WTC11 (cell line): ENCODE measurements around the gene RAMP1. TPM values are rescaled to one million over a fixed set of nuclear protein-coding genes. Genes with fewer than 3 reads are reported as not detected.

ENCODE experiments used
- ATAC-seq: fragments of 200-7000 bp; cut with Tn5 transposase; 2 replicates; pipeline ENCODE4 v1.10.0; 2021; ENCODE audit warnings: mild to moderate bottlenecking, moderate library complexity
- CTCF ChIA-PET: fragments of 300-600 bp; sonication (Branson Sonifier 250); formaldehyde crosslinking; loops from one replicate; lab custom pipeline; 2021; ENCODE audit warnings: antibody characterized with exemption; lab: Charles Lee
- POLR2A ChIA-PET: fragments of 350-600 bp; sonication (Branson Sonifier 250); formaldehyde crosslinking; loops from one replicate; lab custom pipeline; 2021; ENCODE audit warnings: antibody characterized with exemption; lab: Charles Lee
- DNase-seq: peaks from one replicate; pipeline ENCODE4 v3.0.0; 2021; ENCODE audit warnings: low spot score
- H3K27ac Mint-ChIP-seq: 2 replicates; pipeline ENCODE4 v1.8.0; 2021; ENCODE audit warnings: mixed read lengths
- H3K27me3 Mint-ChIP-seq: 2 replicates; pipeline ENCODE4 v1.8.0; 2021; ENCODE audit warnings: low read depth, mild to moderate bottlenecking, moderate library complexity, mixed read lengths
- H3K36me3 Mint-ChIP-seq: 2 replicates; pipeline ENCODE4 v1.8.0; 2021; ENCODE audit warnings: mixed read lengths
- H3K4me1 Mint-ChIP-seq: 2 replicates; pipeline ENCODE4 v1.8.0; 2022; ENCODE audit warnings: mixed read lengths
- H3K4me3 Mint-ChIP-seq: 2 replicates; pipeline ENCODE4 v1.8.0; 2021; ENCODE audit warnings: mild to moderate bottlenecking, moderate library complexity, mixed read lengths
- H3K9me3 Mint-ChIP-seq: 2 replicates; pipeline ENCODE4 v1.8.0; 2021; ENCODE audit warnings: mixed read lengths
- ATF1 ChIP-seq: sonication (generic); formaldehyde crosslinking; IDR thresholded peaks from 2 replicates; pipeline ENCODE4 v1.8.1; 2023; ENCODE audit warnings: mild to moderate bottlenecking, moderate library complexity, missing genetic modification reagents
- ELF4 ChIP-seq: sonication (generic); formaldehyde crosslinking; IDR thresholded peaks from 2 replicates; pipeline ENCODE4 v1.8.1; 2022; ENCODE audit warnings: low read depth, mild to moderate bottlenecking, moderate library complexity, missing genetic modification reagents
- FOXK1 ChIP-seq: sonication (generic); formaldehyde crosslinking; IDR thresholded peaks from 2 replicates; pipeline ENCODE4 v1.8.0; 2022; ENCODE audit warnings: mild to moderate bottlenecking, moderate library complexity, missing genetic modification reagents
- IRF2 ChIP-seq: sonication (generic); formaldehyde crosslinking; IDR thresholded peaks from 2 replicates; pipeline ENCODE4 v1.8.0; 2022; ENCODE audit warnings: low read depth, missing genetic modification reagents, borderline replicate concordance
- MXD4 ChIP-seq: fragments of 250-450 bp; sonication (Bioruptor Pico); IDR thresholded peaks from 2 replicates; pipeline ENCODE4 v1.8.0; 2021; ENCODE audit warnings: mild to moderate bottlenecking, moderate library complexity, borderline replicate concordance
- MYBL2 ChIP-seq: sonication (generic); formaldehyde crosslinking; IDR thresholded peaks from 2 replicates; pipeline ENCODE4 v1.8.1; 2023; ENCODE audit warnings: mild to moderate bottlenecking, moderate library complexity, missing genetic modification reagents
- NR2C2 ChIP-seq: sonication (generic); formaldehyde crosslinking; IDR thresholded peaks from 2 replicates; pipeline ENCODE4 v1.8.0; 2022; ENCODE audit warnings: mild to moderate bottlenecking, missing genetic modification reagents
- PRRX2 ChIP-seq: fragments of 250-450 bp; sonication (Bioruptor Pico); IDR thresholded peaks from 2 replicates; pipeline ENCODE4 v1.8.0; 2021; ENCODE audit warnings: mild to moderate bottlenecking
- ZBTB21 ChIP-seq: sonication (generic); formaldehyde crosslinking; IDR thresholded peaks from 2 replicates; pipeline ENCODE4 v1.8.1; 2023; ENCODE audit warnings: mild to moderate bottlenecking, missing genetic modification reagents, borderline replicate concordance
- ZNF219 ChIP-seq: sonication (generic); formaldehyde crosslinking; IDR thresholded peaks from 2 replicates; pipeline ENCODE4 v1.8.0; 2023; ENCODE audit warnings: missing genetic modification reagents, mild to moderate bottlenecking, borderline replicate concordance
- ZNF423 ChIP-seq: fragments of 250-450 bp; sonication (Bioruptor Pico); IDR thresholded peaks from 2 replicates; pipeline ENCODE4 v2.1.2; 2022; ENCODE audit warnings: mild to moderate bottlenecking, moderate library complexity
- total RNA-seq: library from RNA; stranded (reverse); gene quantifications from 3 replicates; pipeline ENCODE4 v1.2.3, GENCODE V29; 2021
- TF ChIP-seq, protein P1 (sequence below): sonication (generic); formaldehyde crosslinking; IDR thresholded peaks from 2 replicates; pipeline ENCODE4 v1.8.1; 2022; ENCODE audit warnings: mild to moderate bottlenecking, moderate library complexity, missing genetic modification reagents
- TF ChIP-seq, protein P2 (sequence below): sonication (generic); formaldehyde crosslinking; IDR thresholded peaks from 2 replicates; pipeline ENCODE4 v1.8.0; 2022; ENCODE audit warnings: mild to moderate bottlenecking, missing genetic modification reagents
- TF ChIP-seq, protein P3 (sequence below): sonication (generic); formaldehyde crosslinking; conservative IDR thresholded peaks from 2 replicates; pipeline ENCODE4 v1.8.1; 2022; ENCODE audit warnings: mild to moderate bottlenecking, missing genetic modification reagents
- TF ChIP-seq, protein P4 (sequence below): fragments of 250-450 bp; sonication (Bioruptor Pico); IDR thresholded peaks from 2 replicates; pipeline ENCODE4 v1.8.0; 2021; ENCODE audit warnings: mild to moderate bottlenecking
- TF ChIP-seq, protein P5 (sequence below): fragments of 200-600 bp; IDR thresholded peaks from 2 replicates; pipeline ENCODE4 v1.8.0; 2022; ENCODE audit warnings: antibody characterized with exemption
- TF ChIP-seq, protein P6 (sequence below): sonication (generic); formaldehyde crosslinking; IDR thresholded peaks from 2 replicates; pipeline ENCODE4 v1.8.0; 2022; ENCODE audit warnings: mild to moderate bottlenecking, missing genetic modification reagents
- TF ChIP-seq, protein P7 (sequence below): sonication (generic); formaldehyde crosslinking; IDR thresholded peaks from 2 replicates; pipeline ENCODE4 v1.8.1; 2022; ENCODE audit warnings: low read depth, missing genetic modification reagents, borderline replicate concordance

The RAMP1 gene
- total RNA-seq, 1 experiment from 2014 or later: 1.0 TPM

DNA sequence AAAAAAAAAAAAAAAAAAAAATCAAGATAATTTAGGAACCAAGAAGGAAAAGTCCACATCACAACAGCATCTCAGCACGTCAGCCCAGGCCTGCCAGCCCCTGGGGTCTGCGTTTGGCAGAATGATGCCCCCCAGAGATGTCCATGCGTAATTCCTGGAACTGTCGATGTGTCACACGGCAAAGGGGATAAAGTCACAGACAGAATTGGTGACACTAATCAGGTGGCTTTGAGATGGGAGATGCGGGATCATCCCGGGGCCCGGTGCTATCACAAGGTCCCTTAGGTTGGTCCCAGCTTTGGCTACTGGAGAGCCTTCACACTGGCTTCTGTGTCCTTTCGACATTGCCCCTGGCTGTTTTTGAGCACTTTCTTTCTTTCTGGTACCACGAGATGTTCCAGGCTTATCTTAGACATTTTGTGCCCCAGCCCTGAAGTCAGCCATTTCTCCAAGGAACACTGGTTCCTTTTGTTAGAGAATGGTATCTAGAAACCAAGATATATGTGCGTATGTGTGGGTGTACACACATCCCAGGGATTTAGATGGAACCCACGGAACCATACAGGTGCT, 20.7 kb downstream of the RAMP1 start (continued):
- no peak for TF ChIP-seq PRRX2 (CRISPR knock-in tag)

DNA sequence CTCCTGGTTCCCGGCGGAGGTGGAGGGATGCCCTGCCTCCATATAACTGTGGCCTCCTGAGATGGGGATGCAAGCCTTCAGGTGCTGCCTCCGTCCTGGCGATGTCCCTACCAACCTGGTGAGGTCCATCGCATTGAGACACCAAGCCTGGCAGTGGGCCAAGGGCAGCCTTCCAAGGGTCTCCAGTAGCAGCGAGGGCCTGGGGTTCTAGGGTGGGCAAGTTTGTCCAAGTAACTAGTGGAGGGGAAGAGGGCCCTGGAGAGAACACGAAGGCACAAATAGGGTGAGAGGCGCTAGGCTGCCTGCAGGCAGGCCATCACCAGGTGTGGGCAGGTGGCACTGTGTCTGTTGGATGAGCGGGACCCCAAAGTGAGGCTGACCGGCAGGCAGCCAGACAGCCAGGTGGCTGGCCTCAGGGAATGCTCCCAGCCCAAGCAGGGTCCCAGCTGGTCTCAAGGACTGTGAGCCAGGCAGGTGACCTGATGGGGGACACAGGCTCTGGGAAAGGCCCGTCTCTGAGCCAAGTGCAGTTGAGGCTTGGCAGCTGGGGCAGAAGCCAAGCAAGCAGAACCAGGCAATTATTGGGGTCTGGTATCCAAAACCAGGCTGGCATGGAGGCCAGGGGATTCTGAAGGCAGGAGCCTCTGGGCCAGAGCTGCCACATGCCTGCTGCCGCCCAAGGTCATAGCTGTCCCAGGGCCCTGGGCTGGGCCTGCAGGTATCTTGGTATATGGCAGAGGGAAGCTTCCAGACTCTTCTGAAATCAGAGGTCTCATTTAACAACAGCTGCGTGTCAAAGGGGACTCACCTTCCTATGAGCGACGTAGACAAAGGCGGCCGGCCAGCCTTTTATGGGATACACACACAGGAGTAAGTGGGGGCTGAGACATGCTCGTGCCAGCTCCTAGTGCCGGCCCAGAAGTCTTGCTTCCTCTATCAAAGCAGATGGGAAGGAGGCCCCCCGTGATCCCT, 23.4 kb downstream of the RAMP1 start:
- H3K36me3 Mint-ChIP-seq: no peaks in the 10 kb centered on the region
- H3K4me1 Mint-ChIP-seq: peaks cover 7% of the 10 kb centered on the region
- DNase-seq (no peak), ATAC-seq (no peak)
- no peaks in the 10 kb centered on the region for H3K27me3 Mint-ChIP-seq
- POLR2A ChIA-PET: no interaction called here
- H3K27ac Mint-ChIP-seq: no peak overlapping the region
- no peak overlapping the region for H3K4me3 Mint-ChIP-seq
- peaks cover 3% of the 10 kb centered on the region; the same call in 1 of the 2 replicates for H3K9me3 Mint-ChIP-seq
- CTCF ChIA-PET: interaction anchor here (1.3 kb wide), 1 partner anchor 40 kb away, joined by 4 read pairs; no protein-coding TSS in a partner anchor
- TF ChIP-seq, protein P1, sequence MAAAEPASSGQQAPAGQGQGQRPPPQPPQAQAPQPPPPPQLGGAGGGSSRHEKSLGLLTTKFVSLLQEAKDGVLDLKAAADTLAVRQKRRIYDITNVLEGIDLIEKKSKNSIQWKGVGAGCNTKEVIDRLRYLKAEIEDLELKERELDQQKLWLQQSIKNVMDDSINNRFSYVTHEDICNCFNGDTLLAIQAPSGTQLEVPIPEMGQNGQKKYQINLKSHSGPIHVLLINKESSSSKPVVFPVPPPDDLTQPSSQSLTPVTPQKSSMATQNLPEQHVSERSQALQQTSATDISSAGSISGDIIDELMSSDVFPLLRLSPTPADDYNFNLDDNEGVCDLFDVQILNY (CRISPR knock-in tag): no peak
- TF ChIP-seq NR2C2 (CRISPR knock-in tag): no peak
- TF ChIP-seq, protein P2, sequence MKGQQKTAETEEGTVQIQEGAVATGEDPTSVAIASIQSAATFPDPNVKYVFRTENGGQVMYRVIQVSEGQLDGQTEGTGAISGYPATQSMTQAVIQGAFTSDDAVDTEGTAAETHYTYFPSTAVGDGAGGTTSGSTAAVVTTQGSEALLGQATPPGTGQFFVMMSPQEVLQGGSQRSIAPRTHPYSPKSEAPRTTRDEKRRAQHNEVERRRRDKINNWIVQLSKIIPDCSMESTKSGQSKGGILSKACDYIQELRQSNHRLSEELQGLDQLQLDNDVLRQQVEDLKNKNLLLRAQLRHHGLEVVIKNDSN: no peak
- TF ChIP-seq, protein P3, sequence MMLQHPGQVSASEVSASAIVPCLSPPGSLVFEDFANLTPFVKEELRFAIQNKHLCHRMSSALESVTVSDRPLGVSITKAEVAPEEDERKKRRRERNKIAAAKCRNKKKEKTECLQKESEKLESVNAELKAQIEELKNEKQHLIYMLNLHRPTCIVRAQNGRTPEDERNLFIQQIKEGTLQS (CRISPR knock-in tag): no peak
- TF ChIP-seq, protein P4, sequence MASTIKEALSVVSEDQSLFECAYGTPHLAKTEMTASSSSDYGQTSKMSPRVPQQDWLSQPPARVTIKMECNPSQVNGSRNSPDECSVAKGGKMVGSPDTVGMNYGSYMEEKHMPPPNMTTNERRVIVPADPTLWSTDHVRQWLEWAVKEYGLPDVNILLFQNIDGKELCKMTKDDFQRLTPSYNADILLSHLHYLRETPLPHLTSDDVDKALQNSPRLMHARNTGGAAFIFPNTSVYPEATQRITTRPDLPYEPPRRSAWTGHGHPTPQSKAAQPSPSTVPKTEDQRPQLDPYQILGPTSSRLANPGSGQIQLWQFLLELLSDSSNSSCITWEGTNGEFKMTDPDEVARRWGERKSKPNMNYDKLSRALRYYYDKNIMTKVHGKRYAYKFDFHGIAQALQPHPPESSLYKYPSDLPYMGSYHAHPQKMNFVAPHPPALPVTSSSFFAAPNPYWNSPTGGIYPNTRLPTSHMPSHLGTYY (CRISPR knock-in tag): no peak

DNA sequence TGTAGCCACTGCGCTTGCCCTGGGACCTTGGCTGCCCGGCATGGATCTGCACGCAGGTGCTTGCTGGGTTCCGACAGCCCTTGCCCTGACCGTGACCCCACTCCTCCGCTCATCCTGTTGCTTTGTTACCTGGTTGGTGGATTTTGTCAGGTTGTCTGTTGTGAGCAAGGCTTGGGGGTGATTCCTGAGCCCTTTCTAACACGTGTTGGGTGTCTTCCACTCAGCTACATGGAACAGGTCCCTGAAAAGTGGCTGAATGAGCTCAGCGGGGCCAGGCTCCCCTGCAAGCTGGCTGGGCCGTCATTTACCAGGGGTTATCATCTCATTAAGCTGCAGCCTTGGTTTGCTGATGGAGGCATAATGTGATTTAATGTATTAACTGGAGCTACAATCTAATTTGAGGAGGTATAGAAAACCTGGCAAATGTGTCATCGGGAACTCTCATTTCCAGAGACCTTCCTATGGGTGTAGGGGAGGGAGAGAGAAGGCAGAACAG, 24.6 kb downstream of the RAMP1 start:
- DNase-seq: no peak
- Mint-ChIP-seq H3K36me3 (no peaks in the 10 kb centered on the region), H3K27ac (no peak overlapping the region), H3K27me3 (no peaks in the 10 kb centered on the region)
- TF ChIP-seq MXD4 (no peak), IRF2 (no peak), MYBL2 (CRISPR knock-in tag) (no peak), NR2C2 (CRISPR knock-in tag) (no peak), FOXK1 (CRISPR knock-in tag) (no peak), ZBTB21 (CRISPR knock-in tag) (no peak), ELF4 (no peak), ZNF423 (CRISPR knock-in tag) (no peak), ZNF219 (no peak), ATF1 (no peak)
- TF ChIP-seq, protein P5, sequence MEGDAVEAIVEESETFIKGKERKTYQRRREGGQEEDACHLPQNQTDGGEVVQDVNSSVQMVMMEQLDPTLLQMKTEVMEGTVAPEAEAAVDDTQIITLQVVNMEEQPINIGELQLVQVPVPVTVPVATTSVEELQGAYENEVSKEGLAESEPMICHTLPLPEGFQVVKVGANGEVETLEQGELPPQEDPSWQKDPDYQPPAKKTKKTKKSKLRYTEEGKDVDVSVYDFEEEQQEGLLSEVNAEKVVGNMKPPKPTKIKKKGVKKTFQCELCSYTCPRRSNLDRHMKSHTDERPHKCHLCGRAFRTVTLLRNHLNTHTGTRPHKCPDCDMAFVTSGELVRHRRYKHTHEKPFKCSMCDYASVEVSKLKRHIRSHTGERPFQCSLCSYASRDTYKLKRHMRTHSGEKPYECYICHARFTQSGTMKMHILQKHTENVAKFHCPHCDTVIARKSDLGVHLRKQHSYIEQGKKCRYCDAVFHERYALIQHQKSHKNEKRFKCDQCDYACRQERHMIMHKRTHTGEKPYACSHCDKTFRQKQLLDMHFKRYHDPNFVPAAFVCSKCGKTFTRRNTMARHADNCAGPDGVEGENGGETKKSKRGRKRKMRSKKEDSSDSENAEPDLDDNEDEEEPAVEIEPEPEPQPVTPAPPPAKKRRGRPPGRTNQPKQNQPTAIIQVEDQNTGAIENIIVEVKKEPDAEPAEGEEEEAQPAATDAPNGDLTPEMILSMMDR: no peak
- TF ChIP-seq, protein P6, sequence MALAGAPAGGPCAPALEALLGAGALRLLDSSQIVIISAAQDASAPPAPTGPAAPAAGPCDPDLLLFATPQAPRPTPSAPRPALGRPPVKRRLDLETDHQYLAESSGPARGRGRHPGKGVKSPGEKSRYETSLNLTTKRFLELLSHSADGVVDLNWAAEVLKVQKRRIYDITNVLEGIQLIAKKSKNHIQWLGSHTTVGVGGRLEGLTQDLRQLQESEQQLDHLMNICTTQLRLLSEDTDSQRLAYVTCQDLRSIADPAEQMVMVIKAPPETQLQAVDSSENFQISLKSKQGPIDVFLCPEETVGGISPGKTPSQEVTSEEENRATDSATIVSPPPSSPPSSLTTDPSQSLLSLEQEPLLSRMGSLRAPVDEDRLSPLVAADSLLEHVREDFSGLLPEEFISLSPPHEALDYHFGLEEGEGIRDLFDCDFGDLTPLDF (CRISPR knock-in tag): no peak
- TF ChIP-seq, protein P7, sequence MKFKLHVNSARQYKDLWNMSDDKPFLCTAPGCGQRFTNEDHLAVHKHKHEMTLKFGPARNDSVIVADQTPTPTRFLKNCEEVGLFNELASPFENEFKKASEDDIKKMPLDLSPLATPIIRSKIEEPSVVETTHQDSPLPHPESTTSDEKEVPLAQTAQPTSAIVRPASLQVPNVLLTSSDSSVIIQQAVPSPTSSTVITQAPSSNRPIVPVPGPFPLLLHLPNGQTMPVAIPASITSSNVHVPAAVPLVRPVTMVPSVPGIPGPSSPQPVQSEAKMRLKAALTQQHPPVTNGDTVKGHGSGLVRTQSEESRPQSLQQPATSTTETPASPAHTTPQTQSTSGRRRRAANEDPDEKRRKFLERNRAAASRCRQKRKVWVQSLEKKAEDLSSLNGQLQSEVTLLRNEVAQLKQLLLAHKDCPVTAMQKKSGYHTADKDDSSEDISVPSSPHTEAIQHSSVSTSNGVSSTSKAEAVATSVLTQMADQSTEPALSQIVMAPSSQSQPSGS (CRISPR knock-in tag): no peak
- TF ChIP-seq, all 79 proteins: peak for 0
- Mint-ChIP-seq H3K4me3 (no peak overlapping the region), H3K9me3 (peaks cover 3% of the 10 kb centered on the region; the same call in 1 of the 2 replicates), H3K4me1 (peaks cover 3% of the 10 kb centered on the region)
- ChIA-PET CTCF (no interaction called here), POLR2A (no interaction called here)
- no peak for ATAC-seq
